Nephron progenitor cell (in vitro differentiated cells): ENCODE results near the gene CYP46A1.

Experiments
- DNase-seq: peaks from one replicate; pipeline ENCODE4 v3.0.0; 2021
- H3K27ac Mint-ChIP-seq: 2 replicates; pipeline ENCODE4 v1.8.0; 2021; ENCODE audit warnings: mild to moderate bottlenecking, moderate library complexity, mixed read lengths
- H3K27me3 Mint-ChIP-seq: 2 replicates; pipeline ENCODE4 v1.8.0; 2021; ENCODE audit warnings: mild to moderate bottlenecking, low read depth, mixed read lengths; ENCODE audit not compliant: poor library complexity
- H3K36me3 Mint-ChIP-seq: 2 replicates; pipeline ENCODE4 v1.8.0; 2021; ENCODE audit warnings: low read depth, mixed read lengths
- H3K4me1 Mint-ChIP-seq: 2 replicates; pipeline ENCODE4 v1.8.0; 2021; ENCODE audit warnings: mixed read lengths
- H3K4me3 Mint-ChIP-seq: 2 replicates; pipeline ENCODE4 v1.8.0; 2021; ENCODE audit warnings: mild to moderate bottlenecking, moderate library complexity, mixed read lengths
- H3K9me3 Mint-ChIP-seq: 2 replicates; pipeline ENCODE4 v1.8.0; 2021; ENCODE audit warnings: mild to moderate bottlenecking, moderate library complexity, mixed read lengths
- CTCF ChIP-seq: fragments of 200-600 bp; sonication (generic); IDR thresholded peaks from 2 replicates; pipeline ENCODE4 v1.5.0; 2021; ENCODE audit warnings: antibody characterized with exemption

CYP46A1 gene

GRCh38 chr14:99698236-99698635, 14.1 kb downstream of the CYP46A1 start:
- Mint-ChIP-seq H3K36me3 (peaks cover 7% of the 10 kb centered on the region), H3K9me3 (peaks cover 16% of the 10 kb centered on the region), H3K27ac (no peak overlapping the region), H3K4me1 (no peaks in the 10 kb centered on the region), H3K4me3 (no peak overlapping the region), H3K27me3 (peaks cover 26% of the 10 kb centered on the region)
- no peak for TF ChIP-seq CTCF
- no peak for DNase-seq

- peaks cover 30% of the 10 kb centered on the region for H3K27me3 Mint-ChIP-seq
- peaks cover 11% of the 10 kb centered on the region for H3K36me3 Mint-ChIP-seq
- H3K4me1 Mint-ChIP-seq: no peaks in the 10 kb centered on the region
- H3K4me3 Mint-ChIP-seq: no peak overlapping the region
- DNase-seq: no peak
- no peak overlapping the region for H3K27ac Mint-ChIP-seq
- no peak for TF ChIP-seq CTCF
- peaks cover 20% of the 10 kb centered on the region for H3K9me3 Mint-ChIP-seq
Measured at GRCh38 chr14:99698642-99699041, 14.5 kb downstream of the CYP46A1 start.

- H3K27ac Mint-ChIP-seq: no peak overlapping the region
Measured at GRCh38 chr14:99699085-99699760, 15.1 kb downstream of the CYP46A1 start.

GRCh38 chr14:99699861-99700260, 15.8 kb downstream of the CYP46A1 start:
- no peaks in the 10 kb centered on the region for H3K4me1 Mint-ChIP-seq
- no peak for DNase-seq
- peaks cover 27% of the 10 kb centered on the region for H3K9me3 Mint-ChIP-seq
- TF ChIP-seq CTCF: no peak
- H3K4me3 Mint-ChIP-seq: no peak overlapping the region
- H3K36me3 Mint-ChIP-seq: peaks cover 17% of the 10 kb centered on the region
- H3K27ac Mint-ChIP-seq: no peak overlapping the region
- H3K27me3 Mint-ChIP-seq: peaks cover 23% of the 10 kb centered on the region

More at GRCh38 chr14:99699085-99699760, 15.1 kb downstream of the CYP46A1 start:
- no peak overlapping the region for H3K4me3 Mint-ChIP-seq
- H3K9me3 Mint-ChIP-seq: peaks cover 25% of the 10 kb centered on the region
- no peaks in the 10 kb centered on the region for H3K4me1 Mint-ChIP-seq
- H3K36me3 Mint-ChIP-seq: peaks cover 11% of the 10 kb centered on the region
- no peak for DNase-seq
- H3K27me3 Mint-ChIP-seq: peaks cover 25% of the 10 kb centered on the region
- TF ChIP-seq CTCF: no peak

- TF ChIP-seq CTCF: no peak
- Mint-ChIP-seq H3K4me3 (no peak overlapping the region), H3K27ac (no peak overlapping the region), H3K9me3 (peaks cover 27% of the 10 kb centered on the region), H3K4me1 (no peaks in the 10 kb centered on the region), H3K36me3 (peaks cover 17% of the 10 kb centered on the region), H3K27me3 (peaks cover 22% of the 10 kb centered on the region)
- DNase-seq: no peak
Measured at GRCh38 chr14:99700379-99700778, 16.3 kb downstream of the CYP46A1 start.

- no peak for DNase-seq
- peaks cover 27% of the 10 kb centered on the region for H3K9me3 Mint-ChIP-seq
- TF ChIP-seq CTCF: no peak
- H3K27ac Mint-ChIP-seq: no peak overlapping the region
- H3K27me3 Mint-ChIP-seq: peaks cover 26% of the 10 kb centered on the region
- peaks cover 17% of the 10 kb centered on the region for H3K36me3 Mint-ChIP-seq
- no peaks in the 10 kb centered on the region for H3K4me1 Mint-ChIP-seq
- no peak overlapping the region for H3K4me3 Mint-ChIP-seq
Measured at GRCh38 chr14:99701260-99701659, 17.2 kb downstream of the CYP46A1 start.
